IMR-90 (cell line): ENCODE data around the gene SLC9A5. TPM values are rescaled to one million over a fixed set of nuclear protein-coding genes. Genes with fewer than 3 reads are reported as not detected.

Experiments
- ATAC-seq: fragments of 200-7000 bp; cut with Tn5 transposase; 2 replicates; pipeline ENCODE4 v1.9.1; 2020; ENCODE audit warnings: low read depth, mild to moderate bottlenecking, moderate library complexity
- BruUV-seq: library from RNA; stranded (reverse); fragments of 400-500 nt; replicated peaks from 2 replicates; lab custom pipeline; 2021; lab: Mats Ljungman, UMichigan
- CTCF ChIA-PET: fragments of 300-600 bp; formaldehyde crosslinking; extraction: SDS; loops from one replicate; lab custom pipeline; 2021; ENCODE audit warnings: antibody characterized with exemption; lab: Yijun Ruan, JAX
- POLR2A ChIA-PET: fragments of 300-600 bp; sonication (Branson Sonifier 250); formaldehyde crosslinking; loops from one replicate; lab custom pipeline; 2022; ENCODE audit warnings: antibody characterized with exemption; ENCODE audit not compliant: unreplicated experiment; lab: Charles Lee
- DNase-seq: peaks from one replicate; pipeline ENCODE4 v3.0.0; 2013
- H2AFZ ChIP-seq: replicated peaks from 2 replicates; pipeline ENCODE3; 2013; ENCODE audit warnings: low read length, mild to moderate bottlenecking; ENCODE audit not compliant: poor library complexity
- H2AK5ac ChIP-seq: 2 replicates; pipeline ENCODE4 v1.6.1; 2013; ENCODE audit warnings: low read depth, low read length, inconsistent platforms
- H2AK9ac ChIP-seq: replicated peaks from 2 replicates; pipeline ENCODE3; 2013; ENCODE audit warnings: mild to moderate bottlenecking, low read depth, low read length, moderate library complexity; ENCODE audit not compliant: poor library complexity
- H2BK120ac ChIP-seq: 2 replicates; pipeline ENCODE4 v1.6.1; 2013; ENCODE audit warnings: low read depth, low read length, inconsistent platforms
- H2BK15ac ChIP-seq: 3 replicates; pipeline ENCODE4 v1.6.1; 2013; ENCODE audit warnings: low read depth, low read length, inconsistent platforms
- H2BK20ac ChIP-seq: 2 replicates; pipeline ENCODE4 v1.6.1; 2013; ENCODE audit warnings: low read depth, mild to moderate bottlenecking, inconsistent platforms, low read length, moderate library complexity
- H2BK5ac ChIP-seq: 2 replicates; pipeline ENCODE4 v1.6.1; 2013; ENCODE audit warnings: mild to moderate bottlenecking, low read depth, low read length, inconsistent platforms; ENCODE audit not compliant: poor library complexity, severe bottlenecking
- H3K14ac ChIP-seq: replicated peaks from 2 replicates; pipeline ENCODE4 v1.6.1; 2013; ENCODE audit warnings: low read depth, low read length, inconsistent platforms
- H3K18ac ChIP-seq: 2 replicates; pipeline ENCODE4 v1.6.1; 2013; ENCODE audit warnings: low read depth, low read length, control low read depth
- H3K23ac ChIP-seq: 2 replicates; pipeline ENCODE4 v1.6.1; 2013; ENCODE audit warnings: low read depth, low read length, inconsistent platforms
- H3K27ac ChIP-seq: 2 replicates; pipeline ENCODE4 v1.5.1; 2013; ENCODE audit warnings: mild to moderate bottlenecking, control low read depth, low read length; ENCODE audit not compliant: insufficient read depth
- H3K27me3 ChIP-seq: 2 replicates; pipeline ENCODE4 v1.6.1; 2013; ENCODE audit warnings: low read length; ENCODE audit not compliant: control insufficient read depth, insufficient read depth
- H3K36me3 ChIP-seq: 2 replicates; pipeline ENCODE4 v1.6.1; 2013; ENCODE audit warnings: low read length, mixed read lengths; ENCODE audit not compliant: control insufficient read depth, insufficient read depth
- H3K4ac ChIP-seq: 2 replicates; pipeline ENCODE4 v1.6.1; 2013; ENCODE audit warnings: low read depth, low read length, inconsistent platforms
- H3K4me1 ChIP-seq: 2 replicates; pipeline ENCODE4 v1.6.1; 2013; ENCODE audit warnings: low read length, mixed read lengths; ENCODE audit not compliant: control insufficient read depth, insufficient read depth
- H3K4me2 ChIP-seq: 2 replicates; pipeline ENCODE4 v1.6.1; 2013; ENCODE audit warnings: low read depth, mild to moderate bottlenecking, control low read depth, low read length, moderate library complexity
- H3K4me3 ChIP-seq: 2 replicates; pipeline ENCODE4 v1.5.1; 2013; ENCODE audit warnings: low read depth, mild to moderate bottlenecking, control low read depth, low read length, moderate library complexity; ENCODE audit not compliant: insufficient read depth
- H3K56ac ChIP-seq: 2 replicates; pipeline ENCODE4 v1.6.1; 2013; ENCODE audit warnings: low read length, inconsistent platforms; ENCODE audit not compliant: insufficient read depth; ENCODE audit errors: extremely low read depth
- H3K79me1 ChIP-seq, 2 experiments: 2 replicates each; pipeline ENCODE4 v1.6.1; 2013; ENCODE audit warnings: low read length in 2 of 2, inconsistent platforms in 1 of 2, low read depth in 1 of 2
- H3K9ac ChIP-seq: 2 replicates; pipeline ENCODE4 v1.6.1; 2013; ENCODE audit warnings: low read depth, low read length, control low read depth
- H3K9me1 ChIP-seq: 2 replicates; pipeline ENCODE4 v1.6.1; 2013; ENCODE audit warnings: low read length, inconsistent platforms; ENCODE audit not compliant: insufficient read depth
- H3K9me3 ChIP-seq: 2 replicates; pipeline ENCODE4 v1.6.1; 2013; ENCODE audit warnings: low read length; ENCODE audit not compliant: control insufficient read depth, insufficient read depth
- H4K20me1 ChIP-seq: 2 replicates; pipeline ENCODE4 v1.6.1; 2013; ENCODE audit warnings: low read length, inconsistent platforms; ENCODE audit not compliant: insufficient read depth
- H4K5ac ChIP-seq: 2 replicates; pipeline ENCODE4 v1.6.1; 2013; ENCODE audit warnings: mild to moderate bottlenecking, low read depth, low read length, control low read depth
- H4K8ac ChIP-seq, 2 experiments: 2 replicates each; pipeline ENCODE4 v1.6.1; 2013; ENCODE audit warnings: low read depth in 2 of 2, low read length in 2 of 2, control low read depth in 1 of 2, inconsistent platforms in 1 of 2
- H4K91ac ChIP-seq: 2 replicates; pipeline ENCODE4 v1.6.1; 2013; ENCODE audit warnings: low read depth, low read length, inconsistent platforms; ENCODE audit not compliant: insufficient read depth
- CHD1 ChIP-seq: IDR thresholded peaks from 2 replicates; pipeline ENCODE4 v1.6.1; 2012; ENCODE audit warnings: low read depth, low read length, improper control_type of control experiment
- FOS ChIP-seq: fragments of 150-350 bp; IDR thresholded peaks from 2 replicates; pipeline ENCODE4 v1.6.1; 2016; ENCODE audit warnings: low read depth, low read length
- MAFK ChIP-seq: IDR thresholded peaks from 2 replicates; pipeline ENCODE4 v1.6.1; 2012; ENCODE audit warnings: low read depth, low read length, improper control_type of control experiment
- MAZ ChIP-seq: IDR thresholded peaks from 2 replicates; pipeline ENCODE4 v1.6.1; 2012; ENCODE audit warnings: low read depth, mild to moderate bottlenecking, low read length, improper control_type of control experiment, moderate library complexity, borderline replicate concordance
- MXI1 ChIP-seq: IDR thresholded peaks from 2 replicates; pipeline ENCODE4 v1.6.1; 2012; ENCODE audit warnings: low read depth, mild to moderate bottlenecking, low read length, moderate library complexity, borderline replicate concordance
- NFE2L2 ChIP-seq: fragments of 150-350 bp; IDR thresholded peaks from 2 replicates; pipeline ENCODE4 v1.6.1; 2016; ENCODE audit warnings: low read depth, mild to moderate bottlenecking, low read length
- POLR2A ChIP-seq: IDR thresholded peaks from 2 replicates; pipeline ENCODE4 v1.6.1; 2012; ENCODE audit warnings: mild to moderate bottlenecking, low read depth, low read length
- RAD21 ChIP-seq: IDR thresholded peaks from 2 replicates; pipeline ENCODE4 v1.6.1; 2012; ENCODE audit warnings: low read length, improper control_type of control experiment
- RCOR1 ChIP-seq: IDR thresholded peaks from 2 replicates; pipeline ENCODE4 v1.6.1; 2012; ENCODE audit warnings: mild to moderate bottlenecking, low read length, improper control_type of control experiment; ENCODE audit not compliant: insufficient replicate concordance
- WGBS, 2 experiments: methylation state at CpG; one replicate each; pipeline versions ENCODE4 v1.1.5 to v1.1.7; 2013; ENCODE audit warnings: missing lambda C conversion rate in 2 of 2; ENCODE audit not compliant: insufficient read length in 1 of 2; ENCODE audit errors: extremely low coverage in 2 of 2; 5-methylcytosine and 5-hydroxymethylcytosine counted together
- dilution Hi-C: fragments of 300-500 bp; cut with HindIII; formaldehyde crosslinking; loops from one replicate; pipeline ENCODE4 v1.14.3; 2018; ENCODE audit warnings: low sequenced_read_pairs; ENCODE audit not compliant: unreplicated experiment
- in situ Hi-C: fragments of 300-500 bp; cut with MboI; formaldehyde crosslinking; loops from 3 replicates; pipeline ENCODE4 v1.14.3; 2019; ENCODE audit warnings: low sequenced_read_pairs, inconsistent platforms, mixed read lengths
- intact Hi-C: fragments of 100-400 bp; cut with micrococcal nuclease; formaldehyde crosslinking; loops from 2 replicates; pipeline ENCODE4 v1.10.0; 2022
- polyA plus RNA-seq, 3 experiments: library from polyadenylated mRNA; depleted of rRNA; stranded (reverse); fragments of >200 nt; gene quantifications; 2 replicates each; pipeline ENCODE4 v1.2.3, GENCODE V29; 2012; ENCODE audit warnings: low replicate concordance in 1 of 3
- total RNA-seq: library from RNA; depleted of rRNA; stranded (reverse); fragments of >200 nt; gene quantifications from 2 replicates; pipeline ENCODE4 v1.2.3, GENCODE V29; 2012
- TF ChIP-seq, protein P1 (sequence below): fragments of 150-350 bp; IDR thresholded peaks from 2 replicates; pipeline ENCODE4 v1.6.1; 2017; ENCODE audit warnings: mild to moderate bottlenecking, antibody characterized with exemption, low read length, low read depth

The SLC9A5 gene
- total and polyA plus RNA-seq, 2 of the 4 experiments (the other 2 are of a cell fraction), result 1.8 to 5.7 TPM

- Histone ChIP-seq H4K91ac (no peak overlapping the region), H3K9me3 (no peaks in the 10 kb centered on the region), H3K4me2 (no peak overlapping the region), H3K4me1 (peaks cover 7% of the 10 kb centered on the region), H2AK5ac (no peak overlapping the region), H2BK120ac (no peak overlapping the region), H3K9ac (no peak overlapping the region), H2BK20ac (no peak overlapping the region), H4K20me1 (no peaks in the 10 kb centered on the region), H3K9me1 (peaks cover 10% of the 10 kb centered on the region; the same call in 1 of the 2 replicates), H2BK15ac (no peak overlapping the region), H3K27me3 (no peaks in the 10 kb centered on the region), H3K4me3 (no peak overlapping the region), H2AK9ac (no peak overlapping the region), H3K56ac (no peak overlapping the region), H2AFZ (no peak overlapping the region), H3K14ac (no peak overlapping the region), H3K36me3 (no peaks in the 10 kb centered on the region), H4K5ac (no peak overlapping the region), H3K27ac (no peak overlapping the region), H3K79me1 (no peaks in the 10 kb centered on the region; a peak in 1 of 4 replicates), H3K4ac (no peak overlapping the region), H3K23ac (no peak overlapping the region), H2BK5ac (no peak overlapping the region), H4K8ac (no peak overlapping the region), H3K18ac (no peak overlapping the region)
- intact Hi-C loops, result loop anchor here (5.0 kb wide), 1 partner anchor 163 kb away; no protein-coding TSS in a partner anchor
- 100% methylated on average over 1 of the region's 9 CpGs; no CpG with 5 or more reads in 1 of the 2 experiments for WGBS, 2 experiments
- in situ Hi-C loops, result no loop called here
- no TSS peak for BruUV-seq
- TF ChIP-seq POLR2A (no peak), NFE2L2 (no peak), MAZ (no peak), MXI1 (no peak), FOS (no peak), MAFK (no peak), CHD1 (no peak), RCOR1 (no peak), RAD21 (no peak)
- TF ChIP-seq, protein P1, sequence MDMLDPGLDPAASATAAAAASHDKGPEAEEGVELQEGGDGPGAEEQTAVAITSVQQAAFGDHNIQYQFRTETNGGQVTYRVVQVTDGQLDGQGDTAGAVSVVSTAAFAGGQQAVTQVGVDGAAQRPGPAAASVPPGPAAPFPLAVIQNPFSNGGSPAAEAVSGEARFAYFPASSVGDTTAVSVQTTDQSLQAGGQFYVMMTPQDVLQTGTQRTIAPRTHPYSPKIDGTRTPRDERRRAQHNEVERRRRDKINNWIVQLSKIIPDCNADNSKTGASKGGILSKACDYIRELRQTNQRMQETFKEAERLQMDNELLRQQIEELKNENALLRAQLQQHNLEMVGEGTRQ, result no peak
- ChIA-PET CTCF (interaction anchor here (0.6 kb wide), 1 partner anchor 74 kb away, joined by 4 read pairs; no protein-coding TSS in a partner anchor), POLR2A (no interaction called here)
- dilution Hi-C loops, result no loop called here
- ATAC-seq (no peak), DNase-seq (no peak)
These were observed 15.5 kb downstream of the SLC9A5 start for GRCh38 chr16:67264277-67264676.
